CD4-positive, alpha-beta T cell treated with Interleukin-15 for 1 hour (primary cell): Measurements from ENCODE around the gene L2HGDH.
"Not testable (repeated sequence)": the region's sequence is repeated elsewhere in the genome, so short reads cannot be mapped to it uniquely, and the experiment has no call there.

Experiments used
- DNase-seq: peaks from one replicate; pipeline ENCODE4 v3.0.0-alpha.2; 2020

Gene L2HGDH

GRCh38 chr14:50339178-50339804 lies 27.3 kb upstream of the L2HGDH start:
- no peak for DNase-seq

DNA sequence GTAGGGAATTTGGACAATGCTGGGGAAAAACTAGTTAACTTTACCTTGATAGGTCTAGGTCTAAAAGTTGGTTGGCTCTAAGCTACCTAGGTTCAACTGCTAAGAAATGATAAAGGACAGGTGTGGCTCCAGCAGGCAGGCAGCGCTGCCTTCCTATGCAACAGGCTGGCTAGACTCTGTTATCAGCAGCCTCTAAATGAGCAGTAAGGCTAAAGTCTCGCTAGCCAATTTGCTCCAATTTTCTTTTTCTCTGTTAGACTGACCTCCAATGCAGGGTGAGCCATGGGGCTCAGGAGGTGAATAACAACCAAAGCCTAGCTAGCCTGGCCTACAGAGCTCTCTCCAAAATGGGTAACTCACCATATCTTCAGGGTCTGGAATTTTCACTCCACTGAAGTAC lies 26.6 kb upstream of the L2HGDH start:
- no peak for DNase-seq

DNA sequence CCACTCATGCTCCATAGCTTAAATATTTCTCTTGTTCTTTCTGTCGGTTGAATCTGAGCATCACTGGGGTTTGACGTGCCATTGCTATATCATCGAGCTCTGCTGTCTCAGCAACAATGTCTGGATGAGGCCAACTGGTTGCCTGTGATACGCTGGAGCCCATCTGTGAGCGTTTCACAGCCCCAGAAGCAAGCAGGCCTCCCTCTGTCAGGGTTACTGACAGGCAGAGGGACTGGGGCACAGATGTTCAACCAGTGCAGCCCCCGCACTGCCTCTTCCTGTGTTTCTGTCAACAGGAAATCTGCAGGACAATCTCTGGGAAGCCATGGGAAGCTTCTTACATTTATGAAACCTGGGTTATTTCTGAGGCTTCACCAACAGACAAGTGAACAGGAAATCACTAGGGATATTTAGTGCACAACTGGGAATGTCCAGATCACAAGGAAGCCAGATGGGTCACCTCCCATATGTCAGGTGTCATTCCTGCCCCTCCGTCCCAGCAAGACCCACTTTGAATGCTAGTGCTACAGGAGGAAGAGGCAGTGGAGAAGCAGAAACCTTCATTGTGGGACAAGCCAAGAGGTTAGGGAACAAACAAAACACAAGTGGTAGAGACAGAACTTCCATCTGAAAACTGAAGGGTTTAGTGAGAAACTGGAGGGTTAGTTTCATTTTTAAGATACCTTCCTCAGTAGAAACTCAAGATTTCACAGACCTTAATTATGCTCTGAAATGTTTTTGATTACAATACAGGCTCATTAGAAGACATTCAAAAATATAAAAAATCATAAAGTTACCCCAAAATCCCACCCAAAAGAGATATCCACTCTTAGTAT lies 24.2 kb upstream of the L2HGDH start:
- DNase-seq: no peak

DNA sequence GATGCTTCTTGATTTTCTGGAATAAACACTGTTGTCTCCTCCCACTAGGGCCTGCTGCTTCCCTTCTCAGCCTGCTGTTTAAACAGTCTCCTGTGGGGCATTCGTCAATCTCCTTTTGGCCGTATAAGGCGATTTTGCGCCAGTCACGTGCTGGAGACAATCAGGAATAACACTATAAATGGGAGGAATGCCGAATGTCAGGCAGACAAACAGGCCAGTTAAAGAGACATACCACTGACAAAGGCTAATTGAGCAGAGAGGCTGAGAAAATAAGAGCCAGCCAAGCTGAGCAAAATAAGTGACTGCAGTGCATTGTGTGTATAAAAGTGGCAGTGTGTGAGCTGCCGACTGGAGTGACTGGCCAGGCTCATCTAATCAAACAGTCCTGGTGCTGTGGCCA lies 23.4 kb upstream of the L2HGDH start:
- DNase-seq: no peak

DNA sequence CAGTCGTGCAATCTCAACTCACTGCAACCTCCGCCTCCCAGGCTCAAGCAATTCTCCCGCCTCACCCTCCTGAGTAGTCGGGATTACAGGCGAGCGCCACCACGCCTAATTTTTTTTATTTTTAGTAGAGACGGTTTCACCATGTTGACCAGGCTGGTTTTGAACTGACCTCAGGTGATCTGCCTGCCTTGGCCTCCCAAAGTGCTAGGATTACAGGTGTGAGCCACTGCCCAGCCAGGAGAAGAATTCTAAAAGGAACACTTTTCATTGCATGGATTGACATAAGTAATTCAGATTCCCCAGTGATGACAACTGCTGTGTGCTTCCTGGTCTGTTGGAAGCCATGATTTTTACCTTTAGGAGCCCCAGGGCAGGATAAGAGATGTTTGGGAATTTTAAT lies 22.2 kb upstream of the L2HGDH start:
- DNase-seq: no peak

- no peak for DNase-seq
These were observed 21.0 kb upstream of the L2HGDH start for GRCh38 chr14:50333014-50333509.

- no peak for DNase-seq
These were observed 19.6 kb upstream of the L2HGDH start for GRCh38 chr14:50331596-50331995.

DNA sequence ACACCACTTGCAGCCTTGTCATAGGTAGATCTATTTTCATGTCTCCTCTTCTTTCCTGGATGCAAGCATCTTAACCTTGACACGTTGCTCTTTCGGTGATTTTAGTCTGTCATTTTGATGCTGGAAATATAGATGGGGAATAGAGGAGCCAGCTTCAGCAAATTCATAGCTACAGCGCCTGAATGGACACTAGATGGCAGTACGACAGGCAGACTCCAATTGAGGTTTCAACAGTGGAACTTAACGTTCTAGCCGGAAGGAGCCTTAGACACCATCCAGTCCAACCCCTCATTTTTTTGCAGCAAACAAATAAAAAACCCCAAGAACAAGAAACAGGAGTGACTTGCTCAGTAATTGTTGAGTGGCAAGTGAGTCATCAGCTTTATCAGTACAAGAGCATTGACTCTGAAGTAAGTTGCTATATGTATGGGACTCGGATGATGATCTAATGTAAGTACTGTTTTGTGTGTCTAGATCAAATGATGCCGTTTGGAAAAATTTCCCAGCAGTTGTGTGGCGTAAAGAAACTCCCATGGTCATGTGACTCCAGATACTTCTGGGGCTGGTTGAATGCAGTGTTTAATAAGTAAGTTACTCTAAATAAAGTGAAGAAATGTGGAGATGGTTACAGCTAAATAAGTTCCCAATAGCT lies 9.1 kb upstream of the L2HGDH start:
- peak; percentile 75 for DNase-seq

- no peak for DNase-seq
These were observed 8.3 kb upstream of the L2HGDH start for GRCh38 chr14:50320283-50320682.

GRCh38 chr14:50319721-50320120 lies 7.7 kb upstream of the L2HGDH start:
- DNase-seq: no peak

DNA sequence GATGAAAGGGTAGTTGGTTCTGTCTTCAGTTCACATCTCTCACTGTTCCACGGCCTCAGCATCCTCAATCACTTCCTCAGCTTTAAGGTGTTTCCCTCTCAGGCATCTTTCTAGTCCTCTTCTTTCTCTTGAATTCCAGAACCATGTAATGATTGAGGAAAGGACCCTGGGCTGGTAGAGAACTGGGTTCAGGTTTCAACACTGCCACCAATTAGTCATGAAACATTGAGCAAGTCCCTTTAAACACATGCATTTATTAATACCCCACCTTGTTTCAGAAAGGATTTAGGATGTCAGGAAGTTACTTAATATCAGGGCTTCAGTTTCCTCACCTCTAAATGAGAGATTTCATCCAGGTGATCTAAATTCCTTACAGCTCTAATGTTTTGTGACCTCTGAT lies 7.3 kb upstream of the L2HGDH start:
- no peak for DNase-seq

DNA sequence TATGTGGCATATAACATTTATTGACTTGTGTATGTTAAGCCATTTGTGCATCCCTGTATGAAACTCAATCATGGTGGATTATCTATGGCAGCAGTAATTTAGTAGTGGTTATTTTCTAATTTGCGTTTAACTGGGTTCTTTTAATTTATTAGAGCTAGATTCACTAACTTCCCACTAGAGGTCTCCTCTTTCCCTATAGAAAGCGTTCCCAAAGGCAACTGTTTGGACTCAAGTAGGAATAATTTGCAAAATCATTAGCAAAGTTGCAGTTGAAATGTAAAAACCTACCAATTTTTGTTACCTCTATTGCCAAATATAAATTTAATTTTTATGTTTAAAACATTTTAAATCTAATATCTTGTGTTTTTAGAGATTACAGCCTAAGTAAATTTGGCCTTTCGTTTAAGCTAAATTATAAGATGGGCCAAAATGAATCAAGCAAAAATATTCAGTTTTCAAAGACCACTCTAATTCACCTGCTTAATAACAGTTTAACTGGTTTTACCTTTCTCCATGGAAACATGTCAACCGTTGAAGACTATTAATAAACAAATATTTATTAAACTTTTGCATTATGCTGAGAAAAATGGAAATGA lies 6.1 kb upstream of the L2HGDH start:
- no peak for DNase-seq

GRCh38 chr14:50314098-50314497 lies 2.1 kb upstream of the L2HGDH start:
- not testable (repeated sequence) for DNase-seq

GRCh38 chr14:50312734-50313054 lies 665 bp upstream of the L2HGDH start:
- DNase-seq: no peak

GRCh38 chr14:50311337-50311971 lies 575 bp downstream of the L2HGDH start:
- DNase-seq: no peak

GRCh38 chr14:50310445-50310844 lies 1.6 kb downstream of the L2HGDH start:
- no peak for DNase-seq

- no peak for DNase-seq
These were observed 3.6 kb downstream of the L2HGDH start for GRCh38 chr14:50308363-50308915.

GRCh38 chr14:50303744-50304471 lies 8.1 kb downstream of the L2HGDH start:
- peak; percentile 23 for DNase-seq

- DNase-seq: no peak
These were observed 10.1 kb downstream of the L2HGDH start for GRCh38 chr14:50301914-50302313.

DNA sequence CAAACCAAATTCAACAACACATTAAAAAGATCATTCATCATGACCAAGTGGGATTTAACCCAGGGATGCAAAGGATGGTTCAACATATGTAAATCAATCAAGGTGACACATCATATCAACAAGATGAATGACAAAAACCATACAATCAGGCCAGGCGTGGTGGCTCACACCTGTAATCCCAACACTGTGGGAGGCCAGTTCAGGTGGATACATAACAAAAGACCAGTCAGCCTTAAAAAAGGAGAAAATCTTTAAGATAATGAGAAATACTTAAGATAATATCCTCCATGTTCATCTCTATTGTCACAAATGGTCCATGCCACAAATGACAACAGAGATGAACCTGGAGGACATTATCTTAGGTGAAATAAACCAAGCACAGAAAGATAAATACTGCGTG lies 12.4 kb downstream of the L2HGDH start:
- no peak for DNase-seq

DNA sequence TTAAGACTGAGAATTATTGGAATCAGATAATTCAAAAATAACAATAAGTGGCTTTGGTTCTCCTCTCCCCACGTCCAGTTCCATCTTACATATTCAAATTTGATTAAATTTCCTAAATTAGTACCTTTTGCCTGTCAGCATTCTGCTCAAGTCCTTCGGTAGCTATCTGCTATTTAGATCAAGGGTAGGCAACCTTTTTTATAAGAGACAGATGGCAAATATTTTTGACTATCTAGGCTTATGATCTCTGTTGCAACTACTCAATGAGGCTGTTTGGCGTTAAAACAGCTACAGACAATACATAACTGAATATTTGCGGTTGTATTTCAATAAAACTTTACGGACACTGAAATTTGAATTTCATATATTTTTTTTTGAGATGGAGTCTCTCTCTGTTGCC lies 21.7 kb downstream of the L2HGDH start:
- DNase-seq: no peak

DNA sequence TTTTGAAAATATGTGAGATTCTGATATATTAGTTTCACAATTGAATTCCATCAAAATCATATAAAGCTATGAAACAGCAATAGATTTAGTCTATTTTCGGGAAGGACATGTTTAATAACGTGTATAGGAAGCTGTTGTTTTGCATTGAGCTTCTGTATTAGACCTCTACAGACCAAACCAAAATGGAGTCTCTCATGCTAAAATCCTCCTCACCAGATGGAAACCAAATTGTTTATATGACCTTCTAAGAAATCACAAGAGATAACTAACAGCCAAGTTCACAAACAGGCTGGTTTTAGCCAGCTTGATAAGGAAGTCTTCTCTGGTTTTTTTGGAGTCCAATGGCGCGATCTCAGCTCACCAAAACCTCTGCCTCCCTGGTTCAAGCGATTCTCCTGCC lies 23.9 kb downstream of the L2HGDH start:
- no peak for DNase-seq
